HCEC 1CT (cell line): ENCODE data around the gene CASP3.
"Not testable (repeated sequence)": the region's sequence is repeated elsewhere in the genome, so short reads cannot be mapped to it uniquely, and the experiment has no call there.

Source experiments
- DNase-seq: peaks from one replicate; pipeline ENCODE4 v3.0.0-alpha.2; 2017

CASP3 gene

GRCh38 chr4:184628103-184628502, 21.1 kb downstream of the CASP3 start:
- DNase-seq: no peak

GRCh38 chr4:184625783-184626596, 23.3 kb downstream of the CASP3 start:
- not testable (repeated sequence) for DNase-seq

GRCh38 chr4:184624972-184625554, 24.2 kb downstream of the CASP3 start:
- DNase-seq: no peak

GRCh38 chr4:184624504-184624903, 24.7 kb downstream of the CASP3 start:
- not testable (repeated sequence) for DNase-seq

GRCh38 chr4:184621518-184621917, 27.7 kb downstream of the CASP3 start:
- no peak for DNase-seq

- no peak for DNase-seq
Observed at GRCh38 chr4:184620212-184620867, 28.9 kb downstream of the CASP3 start.

- DNase-seq: no peak
Observed at GRCh38 chr4:184617600-184618196, 31.5 kb downstream of the CASP3 start.

GRCh38 chr4:184616633-184617551, 32.4 kb downstream of the CASP3 start:
- no peak for DNase-seq

- DNase-seq: not testable (repeated sequence)
Observed at GRCh38 chr4:184616168-184616567, 33.1 kb downstream of the CASP3 start.

GRCh38 chr4:184614509-184614908, 34.7 kb downstream of the CASP3 start:
- no peak for DNase-seq

- DNase-seq: no peak
Observed at GRCh38 chr4:184613405-184613804, 35.8 kb downstream of the CASP3 start.

GRCh38 chr4:184612074-184612473, 37.2 kb downstream of the CASP3 start:
- DNase-seq: no peak

GRCh38 chr4:184607429-184607828, 41.8 kb downstream of the CASP3 start:
- not testable (repeated sequence) for DNase-seq

GRCh38 chr4:184602857-184603256, 46.4 kb downstream of the CASP3 start:
- DNase-seq: not testable (repeated sequence)

- DNase-seq: not testable (repeated sequence)
Observed at GRCh38 chr4:184600982-184601381, 48.3 kb downstream of the CASP3 start.

- DNase-seq: peak; percentile 78
Observed at GRCh38 chr4:184599492-184600135, 49.6 kb downstream of the CASP3 start.

GRCh38 chr4:184598753-184599491, 50.3 kb downstream of the CASP3 start:
- DNase-seq: no peak

GRCh38 chr4:184596617-184597185, 52.5 kb downstream of the CASP3 start:
- DNase-seq: no peak

- no peak for DNase-seq
Observed at GRCh38 chr4:184596044-184596616, 53.1 kb downstream of the CASP3 start.

- DNase-seq: no peak
Observed at GRCh38 chr4:184595430-184595829, 53.8 kb downstream of the CASP3 start.
